GM12878 (cell line): ENCODE results near the gene PIAS1. TPM values are rescaled to one million over a fixed set of nuclear protein-coding genes. Genes with fewer than 3 reads are reported as not detected.
"Not testable (repeated sequence)": the region's sequence is repeated elsewhere in the genome, so short reads cannot be mapped to it uniquely, and the experiment has no call there.

ENCODE experiments used
- ATAC-seq: fragments of 200-7000 bp; cut with Tn5 transposase; 3 replicates; pipeline ENCODE4 v1.9.1; 2020; ENCODE audit warnings: mild to moderate bottlenecking, moderate library complexity
- BruUV-seq: library from RNA; stranded (reverse); fragments of 400-500 nt; replicated peaks from 2 replicates; lab custom pipeline; 2021; lab: Mats Ljungman, UMichigan
- CTCF ChIA-PET: fragments of 300-600 bp; sonication (Branson Sonifier 250); formaldehyde crosslinking; extraction: SDS; loops from one replicate; lab custom pipeline; 2021; ENCODE audit warnings: inconsistent platforms; lab: Yijun Ruan, JAX
- POLR2A ChIA-PET: fragments of 350-600 bp; formaldehyde crosslinking; extraction: SDS; loops from one replicate; lab custom pipeline; 2021; ENCODE audit warnings: inconsistent platforms; lab: Charles Lee
- RAD21 ChIA-PET: fragments of 300-600 bp; sonication (Branson Sonifier 250); formaldehyde crosslinking; loops from one replicate; lab custom pipeline; 2023; ENCODE audit warnings: antibody characterized with exemption; ENCODE audit not compliant: unreplicated experiment; lab: Charles Lee
- SMC1A ChIA-PET: fragments of 300-600 bp; sonication (Branson Sonifier 250); formaldehyde crosslinking; loops from one replicate; lab custom pipeline; 2023; ENCODE audit not compliant: unreplicated experiment, uncharacterized antibody; lab: Charles Lee
- DNase-seq: peaks from one replicate; pipeline ENCODE4 v3.0.0-alpha.2; 2011; ENCODE audit warnings: low read depth, low spot score
- FAIRE-seq: peaks from 3 replicates; lab custom pipeline; 2011; peaks lifted over from hg19 to GRCh38; lab: Jason Lieb, UNC
- H2AFZ ChIP-seq: 2 replicates; pipeline ENCODE4 v1.6.0; 2011; ENCODE audit warnings: low read depth, low read length, control low read depth; ENCODE audit not compliant: control insufficient read depth
- H3K27ac ChIP-seq: 2 replicates; pipeline ENCODE4 v1.5.1; 2011; ENCODE audit warnings: control low read depth; ENCODE audit not compliant: control insufficient read depth, insufficient read depth
- H3K27me3 ChIP-seq, 2 experiments: replicated peaks in 1 of 2; 2 replicates each; pipeline versions ENCODE4 v1.6.0 to v1.6.1; 2011; ENCODE audit warnings: low read length in 1 of 2; ENCODE audit not compliant: control insufficient read depth in 2 of 2, insufficient read depth in 2 of 2
- H3K36me3 ChIP-seq, 2 experiments: 2 replicates each; pipeline ENCODE4 v1.5.1; 2011; ENCODE audit warnings: low read length in 1 of 2; ENCODE audit not compliant: control insufficient read depth in 2 of 2, insufficient read depth in 2 of 2
- H3K4me1 ChIP-seq: 2 replicates; pipeline ENCODE4 v1.6.1; 2011; ENCODE audit warnings: mild to moderate bottlenecking, low read length, moderate library complexity, mixed read lengths; ENCODE audit not compliant: control insufficient read depth, insufficient read depth
- H3K4me2 ChIP-seq: 2 replicates; pipeline ENCODE4 v1.6.0; 2011; ENCODE audit warnings: control low read depth; ENCODE audit not compliant: control insufficient read depth, insufficient read depth
- H3K4me3 ChIP-seq: fragments of 200-600 bp; sonication (generic); 2 replicates; pipeline ENCODE4 v1.5.1; 2016
- H3K79me2 ChIP-seq: 2 replicates; pipeline ENCODE4 v1.6.0; 2011; ENCODE audit warnings: low read length; ENCODE audit not compliant: control insufficient read depth, insufficient read depth
- H3K9ac ChIP-seq: 2 replicates; pipeline ENCODE4 v1.8.0; 2011; ENCODE audit warnings: low read length, control low read depth, mixed read lengths; ENCODE audit not compliant: control insufficient read depth, insufficient read depth
- H3K9me3 ChIP-seq: replicated peaks from 3 replicates; pipeline ENCODE4 v1.5.1; 2011; ENCODE audit warnings: mild to moderate bottlenecking, low read length; ENCODE audit not compliant: control insufficient read depth, insufficient read depth
- H4K20me1 ChIP-seq: 2 replicates; pipeline ENCODE4 v1.6.0; 2011; ENCODE audit not compliant: control insufficient read depth, insufficient read depth
- EZH2 ChIP-seq: IDR thresholded peaks from 2 replicates; pipeline ENCODE4 v1.6.1; 2012; ENCODE audit warnings: low read depth, mild to moderate bottlenecking, control low read depth, inconsistent platforms, low read length, borderline replicate concordance; ENCODE audit not compliant: control insufficient read depth
- HCFC1 ChIP-seq: fragments of 150-350 bp; IDR thresholded peaks from 2 replicates; pipeline ENCODE4 v1.6.1; 2014; ENCODE audit warnings: low read length
- JUNB ChIP-seq: IDR thresholded peaks from 2 replicates; pipeline ENCODE4 v1.6.1; 2016; ENCODE audit warnings: antibody characterized with exemption, mild to moderate bottlenecking
- MLLT1 ChIP-seq: fragments of 450-650 bp; IDR thresholded peaks from 2 replicates; pipeline ENCODE4 v1.6.1; 2016; ENCODE audit warnings: mild to moderate bottlenecking
- MYB ChIP-seq: fragments of 150-350 bp; IDR thresholded peaks from 2 replicates; pipeline ENCODE4 v1.6.1; 2014; ENCODE audit warnings: mild to moderate bottlenecking, low read depth, low read length, borderline replicate concordance
- NFYB ChIP-seq: IDR thresholded peaks from 2 replicates; pipeline ENCODE4 v1.6.1; 2011; ENCODE audit warnings: low read depth, mild to moderate bottlenecking, low read length, improper control_type of control experiment, moderate library complexity; ENCODE audit not compliant: insufficient read depth
- NRF1 ChIP-seq: conservative IDR thresholded peaks from 2 replicates; pipeline ENCODE4 v1.6.1; 2011; ENCODE audit warnings: mild to moderate bottlenecking, low read depth, low read length, improper control_type of control experiment
- POLR2AphosphoS5 ChIP-seq: IDR thresholded peaks from 2 replicates; pipeline ENCODE4 v1.6.1; 2011; ENCODE audit warnings: mild to moderate bottlenecking, low read length, inconsistent platforms
- RAD21 ChIP-seq: IDR thresholded peaks from 2 replicates; pipeline ENCODE4 v1.6.1; 2011; ENCODE audit warnings: mild to moderate bottlenecking, low read depth, low read length, moderate library complexity; ENCODE audit not compliant: insufficient read depth
- SREBF2 ChIP-seq: IDR thresholded peaks from 2 replicates; pipeline ENCODE4 v1.6.1; 2012; ENCODE audit warnings: mild to moderate bottlenecking, low read length
- YY1 ChIP-seq: IDR thresholded peaks from 2 replicates; pipeline ENCODE4 v1.6.1; 2011; ENCODE audit warnings: low read depth, mild to moderate bottlenecking, low read length
- ZNF24 ChIP-seq: fragments of 450-650 bp; IDR thresholded peaks from 2 replicates; pipeline ENCODE4 v1.6.1; 2017; ENCODE audit warnings: antibody characterized with exemption, mild to moderate bottlenecking
- ZSCAN29 ChIP-seq: fragments of 450-650 bp; IDR thresholded peaks from 2 replicates; pipeline ENCODE4 v1.6.1; 2017; ENCODE audit warnings: mild to moderate bottlenecking, moderate library complexity
- WGBS: methylation state at CpG from one replicate; pipeline ENCODE4 v1.1.6; 2016; ENCODE audit warnings: low lambda C conversion rate; ENCODE audit not compliant: insufficient replicate concordance, insufficient coverage; ENCODE audit errors: missing lambda C conversion rate; 5-methylcytosine and 5-hydroxymethylcytosine counted together
- in situ Hi-C: fragments of 300-500 bp; cut with MboI; formaldehyde crosslinking; loops from 9 replicates; pipeline ENCODE4 v1.14.3; 2018; ENCODE audit warnings: mixed read lengths
- intact Hi-C: fragments of 100-400 bp; cut with micrococcal nuclease; formaldehyde crosslinking; loops from one replicate; pipeline ENCODE4 v1.14.2; 2022; ENCODE audit not compliant: unreplicated experiment
- polyA plus RNA-seq, 11 experiments: library from polyadenylated mRNA; depleted of rRNA in 4 of 11; unstranded in 6 of 11; stranded (reverse) in 5 of 11; fragments of >200 nt; fragmentation: Nextera tagmentation in 4 of 11; fragmentation: Illumina TruSeq in 1 of 11; extraction: Ambion mirVana in 4 of 11; extraction: Trizol in 1 of 11; gene quantifications; 1 replicate in 1 of 11; 2 replicates in 10 of 11; pipeline versions ENCODE4 v1.2.1 to v1.2.3, GENCODE V29; 2011 to 2016; ENCODE audit warnings: inconsistent platforms in 2 of 11, missing spikeins in 2 of 11, low read depth in 1 of 11
- total RNA-seq, 4 experiments: library from RNA; depleted of rRNA in 3 of 4; stranded (reverse); fragments of >200 nt in 3 of 4; fragmentation: Illumina TruSeq in 1 of 4; extraction: Trizol in 1 of 4; gene quantifications; 2 replicates each; pipeline versions ENCODE4 v1.2.1 to v1.2.3, GENCODE V29; 2013 to 2021
- TF ChIP-seq, protein P1 (sequence below): IDR thresholded peaks from 2 replicates; pipeline ENCODE4 v1.6.1; 2011; ENCODE audit warnings: low read depth, low read length, improper control_type of control experiment, borderline replicate concordance

The PIAS1 gene
- total and polyA plus RNA-seq, 10 of the 15 experiments (the other 5 are each of a cell fraction or from before 2014, with no cell fraction given) = 20.2 to 96.3 (median 37.0) TPM

- CTCF ChIA-PET, FAIRE-seq, RAD21 ChIA-PET, intact Hi-C loops, H2AFZ ChIP-seq, in situ Hi-C loops, H3K4me3 ChIP-seq, POLR2A ChIA-PET, H3K27ac ChIP-seq, H3K4me2 ChIP-seq, H4K20me1 ChIP-seq, SMC1A ChIA-PET, H3K9ac ChIP-seq, H3K27me3 ChIP-seq, H3K9me3 ChIP-seq, ATAC-seq, DNase-seq: not testable (repeated sequence)
- Histone ChIP-seq H3K36me3 (peaks cover 9 to 21% of the 10 kb centered on the region in 2 experiments), H3K79me2 (peaks cover 13% of the 10 kb centered on the region), H3K4me1 (peaks cover 20% of the 10 kb centered on the region)
- BruUV-seq = TSS peak; percentile 21
- 96% methylated on average over 6 of the region's 6 CpGs for WGBS
These were observed 159.4 kb downstream of the PIAS1 start for GRCh38 chr15:68213491-68213845.

DNA sequence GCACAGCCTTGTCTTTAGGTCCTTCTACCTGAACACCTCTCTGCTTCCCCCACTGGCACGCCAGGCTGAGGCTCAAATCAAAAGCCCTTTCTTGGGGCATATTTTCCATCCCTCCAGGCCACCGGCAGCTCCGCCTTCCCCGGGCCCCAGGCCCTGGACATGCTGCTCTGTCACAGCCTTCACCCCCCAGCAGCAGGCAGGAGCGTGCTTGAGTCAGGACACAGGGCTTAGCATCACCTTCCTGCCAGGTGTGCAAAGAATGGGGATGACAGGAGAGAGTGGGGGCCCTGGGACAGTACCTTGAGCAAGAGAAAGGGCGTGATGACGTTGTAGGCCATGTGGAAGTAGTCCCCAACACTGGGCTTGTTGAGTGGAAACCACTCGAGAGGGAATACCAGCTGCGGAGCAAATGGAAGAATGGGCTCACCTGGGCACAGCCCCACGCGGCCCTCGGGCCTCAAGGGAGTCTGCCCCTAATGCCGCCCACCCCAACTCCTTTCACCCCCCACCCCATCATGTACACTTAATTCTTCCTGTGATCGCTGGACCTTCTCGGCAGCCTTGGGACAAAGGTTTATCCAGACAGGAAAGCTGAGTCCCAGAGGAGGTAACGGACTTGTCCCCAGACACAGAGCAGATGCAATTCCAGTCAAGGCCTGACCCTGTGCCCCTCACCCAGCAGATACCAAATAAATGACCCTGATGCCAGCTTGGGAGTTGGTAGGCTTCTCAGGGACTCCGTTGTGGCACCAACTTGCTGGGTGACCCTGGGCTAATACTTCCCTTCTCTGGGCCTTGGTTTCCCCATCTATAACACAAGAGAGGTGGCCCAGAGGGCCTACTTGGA lies 160.1 kb downstream of the PIAS1 start:
- BruUV-seq = no TSS peak
- Histone ChIP-seq H3K9ac (no peak overlapping the region), H3K4me2 (no peak overlapping the region), H2AFZ (no peak overlapping the region), H3K36me3 (peaks cover 9 to 18% of the 10 kb centered on the region in 2 experiments), H3K27ac (no peak overlapping the region), H3K4me3 (no peak overlapping the region), H3K79me2 (peaks cover 20% of the 10 kb centered on the region), H3K4me1 (peaks cover 15% of the 10 kb centered on the region), H4K20me1 (no peaks in the 10 kb centered on the region; the same call in 1 of the 2 replicates), H3K9me3 (no peaks in the 10 kb centered on the region), H3K27me3 (no peaks in the 10 kb centered on the region)
- ChIA-PET CTCF (no interaction called here), RAD21 (no interaction called here), POLR2A (no interaction called here), SMC1A (no interaction called here)
- ATAC-seq (no peak), DNase-seq (no peak), FAIRE-seq (no peak)
- intact Hi-C loops = no loop called here
- 97% methylated on average over 17 of the region's 17 CpGs for WGBS
- TF ChIP-seq HCFC1 (no peak), SREBF2 (no peak), JUNB (no peak), POLR2AphosphoS5 (no peak), YY1 (no peak), ZSCAN29 (no peak), EZH2 (no peak), ZNF24 (no peak), NFYB (no peak), NRF1 (no peak), RAD21 (no peak), MYB (no peak), MLLT1 (no peak)
- TF ChIP-seq, protein P1, sequence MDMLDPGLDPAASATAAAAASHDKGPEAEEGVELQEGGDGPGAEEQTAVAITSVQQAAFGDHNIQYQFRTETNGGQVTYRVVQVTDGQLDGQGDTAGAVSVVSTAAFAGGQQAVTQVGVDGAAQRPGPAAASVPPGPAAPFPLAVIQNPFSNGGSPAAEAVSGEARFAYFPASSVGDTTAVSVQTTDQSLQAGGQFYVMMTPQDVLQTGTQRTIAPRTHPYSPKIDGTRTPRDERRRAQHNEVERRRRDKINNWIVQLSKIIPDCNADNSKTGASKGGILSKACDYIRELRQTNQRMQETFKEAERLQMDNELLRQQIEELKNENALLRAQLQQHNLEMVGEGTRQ = no peak
- in situ Hi-C loops = no loop called here
